DND-41 (cell line): ENCODE data around the gene ISX.

Experiments
- ATAC-seq: fragments of 200-7000 bp; cut with Tn5 transposase; 3 replicates; pipeline ENCODE4 v1.9.1; 2021; ENCODE audit warnings: low read depth; ENCODE audit not compliant: insufficient read depth
- DNase-seq: peaks from one replicate; pipeline ENCODE4 v3.0.0-alpha.2; 2020
- H2AFZ ChIP-seq: 2 replicates; pipeline ENCODE4 v1.6.0; 2012; ENCODE audit warnings: low read depth, low read length
- H3K27ac ChIP-seq: 2 replicates; pipeline ENCODE4 v1.5.1; 2012; ENCODE audit warnings: low read length, inconsistent platforms
- H3K27me3 ChIP-seq: fragments of 200-600 bp; sonication (generic); 2 replicates; pipeline ENCODE4 v1.6.0; 2012; ENCODE audit warnings: low read length, mild to moderate bottlenecking, inconsistent platforms; ENCODE audit not compliant: insufficient read depth, poor library complexity
- H3K36me3 ChIP-seq: 2 replicates; pipeline ENCODE4 v1.5.1; 2012; ENCODE audit warnings: low read length, inconsistent platforms; ENCODE audit not compliant: insufficient read depth
- H3K4me1 ChIP-seq: 2 replicates; pipeline ENCODE4 v1.5.1; 2012; ENCODE audit warnings: mild to moderate bottlenecking, low read length; ENCODE audit not compliant: insufficient read depth
- H3K4me2 ChIP-seq: 2 replicates; pipeline ENCODE4 v1.6.0; 2012; ENCODE audit warnings: mild to moderate bottlenecking, moderate library complexity, low read length, inconsistent platforms; ENCODE audit not compliant: insufficient read depth
- H3K4me3 ChIP-seq, 2 experiments: fragments of 200-600 bp in 1 of 2; shearing (Covaris generic) in 1 of 2; 2 replicates each; pipeline ENCODE4 v1.5.1; 2012 to 2016; ENCODE audit warnings: inconsistent platforms in 2 of 2, low read length in 2 of 2, mild to moderate bottlenecking in 2 of 2, low read depth in 1 of 2, moderate library complexity in 1 of 2
- H3K79me2 ChIP-seq: 2 replicates; pipeline ENCODE4 v1.6.0; 2012; ENCODE audit warnings: low read length, inconsistent platforms; ENCODE audit not compliant: insufficient read depth
- H3K9ac ChIP-seq: 2 replicates; pipeline ENCODE4 v1.6.0; 2012; ENCODE audit warnings: low read depth, mild to moderate bottlenecking, inconsistent platforms, low read length, moderate library complexity
- H3K9me3 ChIP-seq: 2 replicates; pipeline ENCODE4 v1.5.1; 2012; ENCODE audit warnings: low read length, moderate library complexity, mild to moderate bottlenecking, inconsistent platforms; ENCODE audit not compliant: insufficient read depth, severe bottlenecking
- H4K20me1 ChIP-seq: 2 replicates; pipeline ENCODE4 v1.6.0; 2012; ENCODE audit warnings: low read length; ENCODE audit not compliant: insufficient read depth
- EZH2 ChIP-seq: IDR thresholded peaks from 3 replicates; pipeline ENCODE4 v1.6.1; 2012; ENCODE audit warnings: borderline replicate concordance, low read depth, mild to moderate bottlenecking, moderate library complexity, low read length, inconsistent platforms; ENCODE audit not compliant: severe bottlenecking
- TF ChIP-seq, protein P1 (sequence below): IDR thresholded peaks from 2 replicates; pipeline ENCODE4 v1.5.1; 2012; ENCODE audit warnings: borderline replicate concordance, low read length, moderate library complexity, mild to moderate bottlenecking; ENCODE audit not compliant: poor library complexity, severe bottlenecking; ENCODE audit errors: extremely low read depth

ISX gene

DNA sequence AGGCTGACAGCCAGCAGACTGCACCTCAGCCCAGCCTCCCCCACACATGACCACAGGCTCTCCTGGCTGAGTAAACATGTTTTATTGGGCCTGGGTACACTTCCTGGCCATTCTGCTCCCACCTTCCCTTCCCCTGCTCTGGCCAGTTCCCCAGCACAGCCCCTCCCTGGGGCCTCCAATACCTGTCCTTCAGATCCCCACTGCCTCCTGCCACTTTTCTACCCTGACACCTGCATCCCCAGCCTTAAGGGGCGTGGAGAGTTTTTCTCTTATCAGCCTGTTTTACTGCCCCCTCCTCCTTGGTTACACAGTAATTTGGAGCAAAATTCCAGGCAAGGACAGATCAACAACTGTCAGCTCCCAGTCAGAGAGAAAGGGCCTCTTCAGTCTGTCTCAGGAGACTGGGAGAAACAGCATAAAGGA lies at the start of gene ISX:
Gene ISX (plus strand): TSS at position 363 of the 423 bp plus-strand sequence. CDS start 930 bp downstream, outside the sequence.
- Histone ChIP-seq H3K9ac (no peak within 1 kb of the TSS), H3K9me3 (no peaks in the 10 kb centered on the region), H2AFZ (no peak within 1 kb of the TSS), H4K20me1 (no peaks in the 10 kb centered on the region), H3K27me3 (no peaks in the 10 kb centered on the region), H3K4me2 (no peak within 1 kb of the TSS), H3K27ac (no peak within 1 kb of the TSS), H3K36me3 (no peaks in the 10 kb centered on the region), H3K4me1 (no peaks in the 10 kb centered on the region), H3K4me3 (no peak within 1 kb of the TSS), H3K79me2 (no peaks in the 10 kb centered on the region)
- DNase-seq (no peak), ATAC-seq (no peak)
- TF ChIP-seq, protein P1, sequence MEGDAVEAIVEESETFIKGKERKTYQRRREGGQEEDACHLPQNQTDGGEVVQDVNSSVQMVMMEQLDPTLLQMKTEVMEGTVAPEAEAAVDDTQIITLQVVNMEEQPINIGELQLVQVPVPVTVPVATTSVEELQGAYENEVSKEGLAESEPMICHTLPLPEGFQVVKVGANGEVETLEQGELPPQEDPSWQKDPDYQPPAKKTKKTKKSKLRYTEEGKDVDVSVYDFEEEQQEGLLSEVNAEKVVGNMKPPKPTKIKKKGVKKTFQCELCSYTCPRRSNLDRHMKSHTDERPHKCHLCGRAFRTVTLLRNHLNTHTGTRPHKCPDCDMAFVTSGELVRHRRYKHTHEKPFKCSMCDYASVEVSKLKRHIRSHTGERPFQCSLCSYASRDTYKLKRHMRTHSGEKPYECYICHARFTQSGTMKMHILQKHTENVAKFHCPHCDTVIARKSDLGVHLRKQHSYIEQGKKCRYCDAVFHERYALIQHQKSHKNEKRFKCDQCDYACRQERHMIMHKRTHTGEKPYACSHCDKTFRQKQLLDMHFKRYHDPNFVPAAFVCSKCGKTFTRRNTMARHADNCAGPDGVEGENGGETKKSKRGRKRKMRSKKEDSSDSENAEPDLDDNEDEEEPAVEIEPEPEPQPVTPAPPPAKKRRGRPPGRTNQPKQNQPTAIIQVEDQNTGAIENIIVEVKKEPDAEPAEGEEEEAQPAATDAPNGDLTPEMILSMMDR: no peak
- TF ChIP-seq EZH2: no peak

DNA sequence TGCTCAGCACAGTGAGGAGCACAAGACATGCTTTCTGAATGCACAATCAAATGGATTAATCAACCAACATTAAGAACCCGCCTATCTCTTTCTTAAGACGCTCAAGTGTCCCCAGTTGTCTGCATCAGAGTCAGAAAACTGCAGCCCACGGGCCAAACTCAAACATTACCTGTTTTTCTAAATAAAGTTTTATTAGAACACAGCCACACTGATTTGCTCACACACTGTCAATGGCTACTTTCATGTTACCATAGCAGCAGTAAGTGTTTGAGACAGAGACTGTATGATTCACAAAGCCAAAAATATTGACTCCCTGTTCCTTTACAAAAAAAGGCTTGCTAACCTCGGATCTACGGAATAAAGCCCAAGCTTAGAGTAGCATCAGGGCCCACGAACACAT lies 49.0 kb upstream of the ISX start:
- ATAC-seq: no peak
- DNase-seq: no peak
- TF ChIP-seq EZH2: no peak
- TF ChIP-seq, protein P1: no peak
- Histone ChIP-seq H3K4me2 (no peak overlapping the region), H3K9ac (no peak overlapping the region), H3K79me2 (no peaks in the 10 kb centered on the region), H4K20me1 (no peaks in the 10 kb centered on the region), H3K27me3 (peaks cover 2% of the 10 kb centered on the region), H2AFZ (no peak overlapping the region), H3K36me3 (no peaks in the 10 kb centered on the region), H3K4me1 (no peaks in the 10 kb centered on the region), H3K27ac (no peak overlapping the region), H3K4me3 (no peak overlapping the region), H3K9me3 (no peaks in the 10 kb centered on the region)

DNA sequence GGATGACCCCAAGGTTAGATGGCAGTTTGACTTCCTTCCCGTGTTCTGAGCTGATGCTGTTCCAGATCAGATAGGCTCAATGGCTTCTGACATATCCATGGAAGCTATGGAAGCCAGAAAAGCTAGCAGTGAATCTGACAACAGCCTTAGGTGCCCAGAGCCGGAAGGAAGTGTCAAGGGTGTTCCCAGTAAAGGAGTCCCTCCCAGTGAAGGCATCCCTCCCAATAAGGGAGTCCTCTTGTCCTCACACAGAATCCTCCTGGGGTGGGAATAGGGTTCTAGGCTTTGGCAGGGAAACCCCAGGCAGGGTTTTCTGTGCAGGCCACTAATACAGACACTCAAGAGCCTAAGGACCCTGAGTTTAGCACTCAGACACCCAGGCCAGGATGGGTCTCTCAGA lies 47.0 kb upstream of the ISX start:
- Histone ChIP-seq H3K9ac (no peak overlapping the region), H3K4me2 (no peak overlapping the region), H3K27ac (no peak overlapping the region), H3K9me3 (no peaks in the 10 kb centered on the region), H3K79me2 (no peaks in the 10 kb centered on the region), H2AFZ (no peak overlapping the region), H4K20me1 (no peaks in the 10 kb centered on the region), H3K27me3 (peaks cover 2% of the 10 kb centered on the region), H3K4me1 (no peaks in the 10 kb centered on the region), H3K4me3 (no peak overlapping the region), H3K36me3 (no peaks in the 10 kb centered on the region)
- no peak for DNase-seq
- no peak for TF ChIP-seq EZH2
- TF ChIP-seq, protein P1: no peak
- ATAC-seq: no peak

DNA sequence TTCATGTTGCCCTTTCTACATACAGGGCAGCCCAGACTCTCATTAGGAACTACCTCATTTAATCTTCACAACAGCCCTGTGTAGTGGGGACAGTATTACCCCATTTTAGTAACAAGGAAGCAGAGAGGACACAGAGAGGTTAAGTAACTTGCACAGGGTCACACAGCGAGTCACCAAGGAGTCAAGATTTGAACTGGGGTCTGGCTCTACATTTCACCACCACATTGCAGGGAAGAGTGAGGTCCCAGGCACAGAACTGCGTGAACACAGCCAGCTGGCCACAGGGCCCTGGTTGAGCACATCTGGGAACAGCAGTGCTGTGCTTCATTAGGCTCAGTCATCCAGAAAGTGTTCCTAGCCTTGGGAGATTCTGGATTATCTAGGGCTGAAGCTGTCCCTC lies 45.4 kb upstream of the ISX start:
- H3K9me3 ChIP-seq: no peaks in the 10 kb centered on the region
- ATAC-seq (no peak), DNase-seq (no peak)
- H3K9ac ChIP-seq: no peak overlapping the region
- no peaks in the 10 kb centered on the region for H3K36me3 ChIP-seq
- no peak overlapping the region for H3K4me2 ChIP-seq
- H3K27ac ChIP-seq: no peak overlapping the region
- H4K20me1 ChIP-seq: no peaks in the 10 kb centered on the region
- no peaks in the 10 kb centered on the region for H3K79me2 ChIP-seq
- TF ChIP-seq EZH2: no peak
- TF ChIP-seq, protein P1: no peak
- H3K4me3 ChIP-seq: no peak overlapping the region
- no peaks in the 10 kb centered on the region for H3K4me1 ChIP-seq
- peaks cover 2% of the 10 kb centered on the region for H3K27me3 ChIP-seq
- no peak overlapping the region for H2AFZ ChIP-seq
